Measurements from ENCODE around the gene NLRP6.
"Not testable (repeated sequence)": the region's sequence is repeated elsewhere in the genome, so short reads cannot be mapped to it uniquely, and the experiment has no call there.

Gene NLRP6

DNA sequence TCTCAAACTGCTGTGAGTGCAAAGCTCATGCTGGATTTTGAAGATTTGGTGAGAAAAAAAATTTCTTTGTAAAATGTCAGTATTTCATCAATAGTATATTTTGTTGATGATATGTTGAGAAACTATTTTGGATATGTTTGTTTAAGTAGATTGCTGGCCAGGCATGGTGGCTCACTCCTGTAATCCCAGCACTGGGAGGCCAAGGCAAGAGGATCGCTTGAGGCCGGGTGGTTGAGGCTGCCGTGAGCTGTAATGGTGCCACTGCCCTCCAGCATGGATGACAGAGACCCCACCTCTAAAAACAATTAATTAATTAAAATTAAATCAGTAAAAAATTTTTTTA is 49.3 kb downstream of the NLRP6 start:
- no peak for DNase-seq

DNA sequence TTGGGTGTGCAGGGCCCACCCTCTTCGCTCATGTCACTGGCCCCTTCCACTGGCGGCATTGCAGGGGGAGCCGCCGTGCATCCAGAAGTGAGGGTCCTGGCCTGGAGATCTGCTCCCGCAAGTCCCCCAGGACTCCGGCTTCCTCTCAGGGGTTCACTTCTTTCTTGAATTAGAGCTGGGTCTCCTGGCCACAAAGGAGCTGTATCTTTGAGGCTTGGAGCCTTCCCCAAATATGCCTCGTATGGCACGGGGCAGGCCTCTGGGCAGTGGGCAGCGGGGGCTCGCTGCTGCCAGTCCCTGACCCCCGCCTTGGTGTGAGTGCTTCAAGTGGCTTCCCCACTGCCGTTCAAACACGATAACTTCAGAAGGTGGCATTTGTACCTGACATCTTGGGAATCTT is 49.8 kb downstream of the NLRP6 start:
- no peak for DNase-seq

GRCh38 chr11:328516-329100 is 50.4 kb downstream of the NLRP6 start:
- not testable (repeated sequence) for DNase-seq

GRCh38 chr11:329886-330253 is 51.7 kb downstream of the NLRP6 start:
- no peak for DNase-seq

GRCh38 chr11:330307-330693 is 52.1 kb downstream of the NLRP6 start:
- no peak for DNase-seq

DNA sequence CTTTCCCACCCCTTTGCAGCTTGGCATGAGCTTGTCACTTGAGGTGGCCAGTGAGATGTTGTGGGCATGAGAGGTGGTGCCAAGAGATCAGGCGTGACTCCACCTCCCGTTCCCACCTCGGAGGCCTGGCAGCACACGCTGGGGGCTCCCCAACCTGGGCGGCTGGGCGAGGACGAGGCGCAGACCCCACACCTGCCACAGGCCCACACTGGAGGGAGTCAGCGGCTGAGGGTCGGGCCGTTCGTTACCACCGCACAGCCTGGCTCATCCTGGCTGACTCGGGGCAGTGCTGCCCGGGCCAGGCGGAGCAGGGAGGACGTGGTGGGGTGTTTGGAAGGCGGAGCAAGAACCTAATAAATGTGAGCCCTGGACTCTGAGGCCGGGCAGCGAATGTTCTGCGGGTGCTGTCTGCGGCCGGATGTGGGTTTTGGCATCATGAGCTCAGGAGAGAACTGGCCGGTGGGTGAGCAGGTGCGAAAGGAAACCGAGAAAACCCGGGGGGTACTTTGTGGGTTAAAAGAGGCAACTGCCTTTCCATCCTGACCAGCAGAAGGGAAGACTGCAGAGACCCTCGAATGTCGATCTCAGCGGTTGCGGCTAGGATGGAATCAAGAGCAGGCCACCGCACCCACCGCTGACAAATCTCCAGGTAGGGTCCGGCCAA is 52.6 kb downstream of the NLRP6 start:
- no peak for DNase-seq

DNA sequence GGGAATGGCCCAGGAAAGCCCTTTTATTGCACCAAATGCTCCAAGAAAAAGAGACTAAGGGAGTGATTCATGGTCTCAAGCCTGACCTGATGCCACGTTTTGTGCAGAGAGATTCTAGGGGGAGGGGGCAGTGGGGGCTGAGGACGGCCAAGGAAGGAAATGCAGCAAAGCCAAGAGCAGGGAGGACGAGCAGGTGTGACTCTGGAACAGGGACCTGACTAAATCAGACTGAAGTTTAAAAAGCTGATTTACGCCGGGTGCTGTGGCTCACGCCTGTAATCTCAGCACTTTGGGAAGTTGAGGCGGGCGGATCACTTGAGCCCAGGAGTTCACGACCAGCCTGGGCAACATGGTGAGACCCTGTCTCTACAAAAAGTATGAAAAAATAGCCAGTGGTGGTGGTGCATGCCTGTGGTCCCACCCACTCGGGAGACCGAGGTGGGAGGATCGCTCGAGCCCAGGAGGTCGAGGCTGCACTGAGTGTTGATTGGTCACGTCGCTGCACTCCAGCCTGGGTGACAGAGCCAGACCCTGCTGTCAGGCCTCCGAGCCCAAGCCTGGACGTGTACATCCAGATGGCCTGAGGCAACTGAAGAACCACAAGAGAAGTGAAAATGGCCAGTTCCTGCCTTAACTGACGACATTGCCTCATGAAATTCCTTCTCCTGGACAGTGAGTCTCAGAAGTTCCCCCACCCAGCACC is 53.3 kb downstream of the NLRP6 start:
- DNase-seq: no peak

DNA sequence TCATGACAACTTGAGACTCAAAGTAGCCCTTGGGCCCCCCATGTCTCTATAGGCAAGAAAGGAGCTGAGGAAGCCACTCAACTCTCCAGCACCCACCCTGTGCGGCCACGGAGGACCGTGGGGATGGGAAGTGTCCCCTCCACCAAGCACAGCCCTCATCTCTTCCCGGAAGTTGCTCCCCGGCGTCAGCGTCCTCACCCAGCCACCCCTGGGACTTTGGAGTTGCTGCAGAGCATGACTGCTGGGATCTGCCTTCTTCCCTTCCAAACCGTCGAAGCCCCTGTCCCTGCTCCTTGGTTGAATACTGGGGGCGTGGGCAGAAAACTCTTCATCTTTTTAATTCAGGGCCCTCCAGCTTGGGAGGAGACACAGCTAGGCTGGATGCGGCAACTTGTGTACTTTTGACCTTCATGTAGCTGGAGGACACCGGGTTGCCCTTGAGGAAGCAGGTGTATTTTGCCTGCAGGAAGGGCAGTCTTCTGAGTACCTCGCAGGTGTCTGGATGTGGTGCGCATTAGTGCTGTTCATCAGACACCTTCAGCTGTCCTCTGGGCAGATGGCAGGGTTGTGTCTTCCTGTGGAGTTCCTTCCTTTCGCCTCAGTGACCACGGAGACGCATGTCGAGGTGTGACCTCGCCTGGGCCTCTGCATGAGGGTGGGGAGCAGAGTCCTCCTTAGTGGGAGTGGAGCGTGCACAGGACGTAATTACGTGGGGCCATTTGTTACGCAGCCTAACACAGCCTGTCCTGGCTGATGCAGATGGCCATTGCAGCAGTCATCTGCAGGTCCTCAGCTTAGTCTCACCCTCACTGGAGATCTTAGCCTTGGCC is 54.7 kb downstream of the NLRP6 start:
- DNase-seq: no peak

DNA sequence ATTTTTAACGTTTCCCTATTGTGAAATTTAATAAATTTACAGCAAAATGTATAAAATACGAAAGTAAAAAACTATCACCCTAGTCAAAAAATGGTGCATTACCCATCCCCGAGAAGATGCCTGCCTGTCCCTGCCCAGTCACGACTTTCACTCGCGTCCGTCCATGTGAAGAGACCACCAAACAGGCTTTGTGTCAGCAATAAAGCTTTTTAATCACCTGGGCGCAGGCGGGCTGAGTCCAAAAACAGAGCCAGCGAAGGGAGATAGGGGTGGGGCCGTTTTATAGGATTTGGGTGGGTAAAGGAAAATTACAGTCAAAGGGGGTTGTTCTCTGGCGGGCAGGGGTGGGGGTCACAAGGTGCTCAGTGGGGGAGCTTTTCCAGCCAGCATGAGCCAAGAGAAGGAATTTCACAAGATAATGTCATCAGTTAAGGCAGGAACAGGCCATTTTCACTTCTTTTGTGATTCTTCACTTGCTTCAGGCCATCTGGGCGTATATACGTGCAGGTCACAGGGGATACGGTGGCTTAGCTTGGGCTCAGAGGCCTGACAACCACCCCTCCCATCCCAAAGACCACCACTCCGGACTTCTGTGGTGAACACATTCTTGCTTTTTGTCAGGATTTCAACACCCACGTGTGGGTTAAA is 55.5 kb downstream of the NLRP6 start:
- not testable (repeated sequence) for DNase-seq

- no peak for DNase-seq
Observed at GRCh38 chr11:334264-334994, 56.2 kb downstream of the NLRP6 start.
